OCI-LY1 (cell line): ENCODE measurements around the gene OR52E5.

Source experiments
- H2AFZ ChIP-seq: fragments of 200-600 bp; sonication (generic), shearing (Covaris generic); 2 replicates; pipeline ENCODE4 v1.6.0; 2014; ENCODE audit warnings: antibody characterized with exemption, mild to moderate bottlenecking, low read length
- H3F3A ChIP-seq: fragments of 200-600 bp; sonication (generic), shearing (Covaris generic); 2 replicates; pipeline ENCODE4 v1.6.0; 2014; ENCODE audit warnings: mild to moderate bottlenecking, antibody characterized with exemption, low read length, moderate library complexity; ENCODE audit not compliant: insufficient read depth
- H3K27ac ChIP-seq: fragments of 200-600 bp; sonication (generic); 2 replicates; pipeline ENCODE4 v1.5.1; 2014; ENCODE audit warnings: low read length, mixed run types, mild to moderate bottlenecking, low read depth; ENCODE audit not compliant: poor library complexity, severe bottlenecking
- H3K27me3 ChIP-seq: fragments of 200-600 bp; sonication (generic); 2 replicates; pipeline ENCODE4 v1.6.0; 2014; ENCODE audit warnings: antibody characterized with exemption, mild to moderate bottlenecking, low read length, moderate library complexity; ENCODE audit not compliant: insufficient read depth
- H3K36me3 ChIP-seq: fragments of 200-600 bp; sonication (generic); 2 replicates; pipeline ENCODE4 v1.6.1; 2014; ENCODE audit warnings: mild to moderate bottlenecking, antibody characterized with exemption, low read length, moderate library complexity, mixed read lengths; ENCODE audit not compliant: insufficient read depth
- H3K4me1 ChIP-seq: fragments of 200-600 bp; sonication (generic); 2 replicates; pipeline ENCODE4 v1.5.1; 2014; ENCODE audit warnings: mild to moderate bottlenecking, low read length, moderate library complexity; ENCODE audit not compliant: insufficient read depth, severe bottlenecking
- H3K4me2 ChIP-seq: fragments of 200-600 bp; sonication (generic), shearing (Covaris generic); 2 replicates; pipeline ENCODE4 v1.6.1; 2014; ENCODE audit warnings: low read length
- H3K4me3 ChIP-seq: fragments of 200-600 bp; sonication (generic); 2 replicates; pipeline ENCODE4 v1.5.1; 2014; ENCODE audit warnings: low read length, low read depth, mild to moderate bottlenecking, mixed read lengths; ENCODE audit not compliant: poor library complexity, severe bottlenecking
- H3K79me2 ChIP-seq: fragments of 200-600 bp; shearing (Covaris generic); 2 replicates; pipeline ENCODE4 v1.6.1; 2016; ENCODE audit warnings: mixed run types, low read length, mixed read lengths; ENCODE audit not compliant: insufficient read depth
- H3K9ac ChIP-seq: fragments of 200-600 bp; sonication (generic), shearing (Covaris generic); 2 replicates; pipeline ENCODE4 v1.6.1; 2014; ENCODE audit warnings: mild to moderate bottlenecking, low read length, mixed read lengths
- H3K9me2 ChIP-seq: fragments of 200-600 bp; sonication (generic), shearing (Covaris generic); 2 replicates; pipeline ENCODE4 v1.6.1; 2014; ENCODE audit warnings: low read depth, mild to moderate bottlenecking, low read length, mixed read lengths
- H3K9me3 ChIP-seq: fragments of 200-600 bp; shearing (Covaris generic); 2 replicates; pipeline ENCODE4 v1.6.1; 2014; ENCODE audit warnings: low read length, mixed read lengths
- H4K20me1 ChIP-seq: fragments of 200-600 bp; sonication (generic), shearing (Covaris generic); 2 replicates; pipeline ENCODE4 v1.6.0; 2016; ENCODE audit warnings: mild to moderate bottlenecking, low read length; ENCODE audit not compliant: insufficient read depth
- EZH2 ChIP-seq: fragments of 200-600 bp; sonication (generic), shearing (Covaris generic); IDR thresholded peaks from 2 replicates; pipeline ENCODE4 v1.8.0; 2017; ENCODE audit warnings: borderline replicate concordance, mixed run types, mild to moderate bottlenecking, antibody characterized with exemption, low read length, moderate library complexity, mixed read lengths
- TF ChIP-seq, protein P1 (sequence below): fragments of 200-600 bp; sonication (generic), shearing (Covaris generic); IDR thresholded peaks from 2 replicates; pipeline ENCODE4 v1.5.1; 2017; ENCODE audit warnings: mild to moderate bottlenecking, antibody characterized with exemption, low read length, moderate library complexity, mixed read lengths

Gene OR52E5

GRCh38 chr11:5880329-5880728 is 12.7 kb upstream of the OR52E5 start, which contains the start of gene OR52E4:
Gene OR52E4, plus strand, starts transcription at chr11:5880629. Its CDS starts 3,664 bp downstream, at chr11:5884293.
- Histone ChIP-seq H3K4me1 (no peaks in the 10 kb centered on the region), H2AFZ (no peak within 1 kb of the TSS), H4K20me1 (no peaks in the 10 kb centered on the region), H3K9me2 (no peaks in the 10 kb centered on the region), H3K9me3 (no peaks in the 10 kb centered on the region), H3K4me2 (no peak within 1 kb of the TSS), H3K27ac (no peak within 1 kb of the TSS), H3K36me3 (no peaks in the 10 kb centered on the region), H3K9ac (no peak within 1 kb of the TSS), H3K4me3 (no peak within 1 kb of the TSS), H3F3A (no peaks in the 10 kb centered on the region), H3K79me2 (no peaks in the 10 kb centered on the region), H3K27me3 (no peaks in the 10 kb centered on the region)
- no peak for TF ChIP-seq EZH2
- TF ChIP-seq, protein P1, sequence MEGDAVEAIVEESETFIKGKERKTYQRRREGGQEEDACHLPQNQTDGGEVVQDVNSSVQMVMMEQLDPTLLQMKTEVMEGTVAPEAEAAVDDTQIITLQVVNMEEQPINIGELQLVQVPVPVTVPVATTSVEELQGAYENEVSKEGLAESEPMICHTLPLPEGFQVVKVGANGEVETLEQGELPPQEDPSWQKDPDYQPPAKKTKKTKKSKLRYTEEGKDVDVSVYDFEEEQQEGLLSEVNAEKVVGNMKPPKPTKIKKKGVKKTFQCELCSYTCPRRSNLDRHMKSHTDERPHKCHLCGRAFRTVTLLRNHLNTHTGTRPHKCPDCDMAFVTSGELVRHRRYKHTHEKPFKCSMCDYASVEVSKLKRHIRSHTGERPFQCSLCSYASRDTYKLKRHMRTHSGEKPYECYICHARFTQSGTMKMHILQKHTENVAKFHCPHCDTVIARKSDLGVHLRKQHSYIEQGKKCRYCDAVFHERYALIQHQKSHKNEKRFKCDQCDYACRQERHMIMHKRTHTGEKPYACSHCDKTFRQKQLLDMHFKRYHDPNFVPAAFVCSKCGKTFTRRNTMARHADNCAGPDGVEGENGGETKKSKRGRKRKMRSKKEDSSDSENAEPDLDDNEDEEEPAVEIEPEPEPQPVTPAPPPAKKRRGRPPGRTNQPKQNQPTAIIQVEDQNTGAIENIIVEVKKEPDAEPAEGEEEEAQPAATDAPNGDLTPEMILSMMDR = no peak

DNA sequence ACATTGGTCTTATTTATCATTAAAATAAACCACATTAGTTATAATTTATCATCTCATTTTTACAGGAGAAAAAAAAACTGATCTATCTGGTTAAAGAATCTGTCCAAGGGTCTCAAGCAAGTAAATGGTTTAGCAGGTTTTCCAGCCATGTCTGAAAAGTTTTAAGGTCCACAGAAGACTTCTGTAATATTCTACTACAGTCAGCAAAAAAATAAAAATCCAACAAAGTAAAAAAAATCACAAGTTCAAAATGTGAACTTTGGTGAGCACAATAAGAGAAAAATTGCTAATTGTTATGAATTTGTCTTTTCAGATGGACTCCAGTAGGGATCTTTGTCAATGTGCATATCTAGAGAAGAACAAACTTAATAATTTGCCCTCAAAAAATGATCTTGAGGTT is 11.3 kb upstream of the OR52E5 start:
- no peaks in the 10 kb centered on the region for H3K79me2 ChIP-seq
- no peak overlapping the region for H3K9ac ChIP-seq
- H4K20me1 ChIP-seq = no peaks in the 10 kb centered on the region
- H3K4me1 ChIP-seq = no peaks in the 10 kb centered on the region
- no peak overlapping the region for H3K27ac ChIP-seq
- H3K9me3 ChIP-seq = no peaks in the 10 kb centered on the region
- no peak overlapping the region for H3K4me3 ChIP-seq
- TF ChIP-seq, protein P1 = no peak
- no peak for TF ChIP-seq EZH2
- no peak overlapping the region for H3K4me2 ChIP-seq
- H3F3A ChIP-seq = no peaks in the 10 kb centered on the region
- no peaks in the 10 kb centered on the region for H3K36me3 ChIP-seq
- no peaks in the 10 kb centered on the region for H3K9me2 ChIP-seq
- no peaks in the 10 kb centered on the region for H3K27me3 ChIP-seq
- no peak overlapping the region for H2AFZ ChIP-seq

DNA sequence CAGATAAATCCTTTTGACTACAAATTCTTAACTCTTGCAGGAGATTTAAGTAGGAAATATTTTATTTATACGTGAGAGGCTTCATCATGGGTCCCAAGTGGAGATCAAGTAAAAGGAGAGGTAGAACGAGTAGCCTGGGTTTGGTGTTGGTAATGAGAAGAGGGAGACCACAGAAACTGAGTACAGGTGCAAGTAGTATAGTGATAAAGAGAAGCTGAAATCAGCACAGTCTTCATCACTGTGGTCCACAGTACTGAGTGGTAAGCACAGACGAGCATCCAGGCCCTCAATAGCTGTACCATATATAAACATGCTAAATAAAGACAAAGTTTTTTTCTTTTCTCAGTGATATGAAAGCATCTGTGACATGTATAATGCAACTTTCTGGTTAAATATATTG is 5.8 kb upstream of the OR52E5 start:
- Histone ChIP-seq H3K9ac (no peak overlapping the region), H4K20me1 (no peaks in the 10 kb centered on the region), H3K4me1 (no peaks in the 10 kb centered on the region), H2AFZ (no peak overlapping the region), H3K27me3 (no peaks in the 10 kb centered on the region), H3K4me3 (no peak overlapping the region), H3F3A (no peaks in the 10 kb centered on the region), H3K36me3 (no peaks in the 10 kb centered on the region), H3K79me2 (no peaks in the 10 kb centered on the region), H3K9me2 (no peaks in the 10 kb centered on the region), H3K9me3 (no peaks in the 10 kb centered on the region), H3K27ac (no peak overlapping the region), H3K4me2 (no peak overlapping the region)
- no peak for TF ChIP-seq EZH2
- TF ChIP-seq, protein P1 = no peak
